Measurements from ENCODE around the gene SHFL.
A peak's percentile ranks its signal among the peaks of the same experiment; 100 is the strongest.

- no peak for TF ChIP-seq CTCF (IDR thresholded peaks at IDR 0.05)
- no peak for TF ChIP-seq EZH2phosphoT487 (IDR thresholded peaks at IDR 0.05; ENCODE audit: borderline replicate concordance, low read depth)
- no peak for TF ChIP-seq EP300 (IDR thresholded peaks at IDR 0.05; ENCODE audit: borderline replicate concordance in 1 of 2, low read depth in 1 of 2, low read length in 1 of 2)
- TF ChIP-seq SIN3A (IDR thresholded peaks at IDR 0.05; ENCODE audit: borderline replicate concordance, low read depth, low read length), result peak; percentile 66; the same call in 1 of the 2 replicates
- TF ChIP-seq NRF1 (IDR thresholded peaks at IDR 0.05; ENCODE audit: low read depth, low read length), result peak; percentile 88
- TF ChIP-seq REST (IDR thresholded peaks at IDR 0.05; ENCODE audit: low read depth, low read length), result no peak
- no peak for TF ChIP-seq RCOR1 (IDR thresholded peaks at IDR 0.05; ENCODE audit: low read length)
- TF ChIP-seq YY1 (IDR thresholded peaks at IDR 0.05; ENCODE audit: low read depth), result no peak
- no peak for TF ChIP-seq SMC3 (IDR thresholded peaks at IDR 0.05; ENCODE audit: low read depth, low read length)
- TF ChIP-seq ZBTB33 (IDR thresholded peaks at IDR 0.05; ENCODE audit: borderline replicate concordance, low read depth), result no peak
- peak; percentile 57 for TF ChIP-seq POLR2AphosphoS5 (IDR thresholded peaks at IDR 0.05; ENCODE audit: low read depth, low read length)
- TF ChIP-seq RFX5 (IDR thresholded peaks at IDR 0.05; ENCODE audit: low read length), result no peak
- no peak for TF ChIP-seq PBX3 (IDR thresholded peaks at IDR 0.05)
- TF ChIP-seq TAF1 (IDR thresholded peaks at IDR 0.05; ENCODE audit: borderline replicate concordance, low read depth, low read length), result no peak
These were observed 10.0 kb downstream of the SHFL start for GRCh38 chr19:10095948-10096614.
